Osteoblast (primary cell): ENCODE results near the gene THUMPD1. TPM values are rescaled to one million over a fixed set of nuclear protein-coding genes. Genes with fewer than 3 reads are reported as not detected.
"Not testable (repeated sequence)": the region's sequence is repeated elsewhere in the genome, so short reads cannot be mapped to it uniquely, and the experiment has no call there.

ENCODE experiments used
- DNase-seq: peaks from one replicate; pipeline ENCODE4 v3.0.0; 2011; ENCODE audit warnings: low spot score, mixed read lengths; ENCODE audit not compliant: insufficient read length; ENCODE audit errors: missing footprints
- H2AFZ ChIP-seq: 2 replicates; pipeline ENCODE4 v1.6.0; 2011; ENCODE audit warnings: mild to moderate bottlenecking, low read length
- H3K27ac ChIP-seq: 2 replicates; pipeline ENCODE4 v1.5.1; 2011; ENCODE audit warnings: mild to moderate bottlenecking, low read depth, low read length, moderate library complexity
- H3K27me3 ChIP-seq: 2 replicates; pipeline ENCODE4 v1.6.0; 2012; ENCODE audit warnings: mild to moderate bottlenecking, control low read depth, inconsistent platforms, low read length, moderate library complexity; ENCODE audit not compliant: insufficient read depth
- H3K36me3 ChIP-seq: 2 replicates; pipeline ENCODE4 v1.5.1; 2011; ENCODE audit warnings: mild to moderate bottlenecking, low read length, control low read depth, moderate library complexity; ENCODE audit not compliant: insufficient read depth
- H3K4me1 ChIP-seq: 2 replicates; pipeline ENCODE4 v1.5.1; 2011; ENCODE audit warnings: mild to moderate bottlenecking, low read length, control low read depth, moderate library complexity; ENCODE audit not compliant: insufficient read depth
- H3K4me2 ChIP-seq: 2 replicates; pipeline ENCODE4 v1.6.0; 2011; ENCODE audit warnings: mild to moderate bottlenecking, low read length; ENCODE audit not compliant: insufficient read depth
- H3K4me3 ChIP-seq: fragments of 200-600 bp; sonication (generic); 3 replicates; pipeline ENCODE4 v1.5.1; 2012; ENCODE audit warnings: mild to moderate bottlenecking, low read length, inconsistent platforms; ENCODE audit not compliant: insufficient read depth
- H3K79me2 ChIP-seq: 2 replicates; pipeline ENCODE4 v1.6.0; 2012; ENCODE audit warnings: mild to moderate bottlenecking, low read length, control low read depth, inconsistent platforms; ENCODE audit not compliant: insufficient read depth
- H3K9me3 ChIP-seq: 2 replicates; pipeline ENCODE4 v1.5.1; 2011; ENCODE audit warnings: low read depth, low read length, control low read depth
- H4K20me1 ChIP-seq: 2 replicates; pipeline ENCODE4 v1.6.0; 2012; ENCODE audit warnings: mild to moderate bottlenecking, low read length, control low read depth; ENCODE audit not compliant: insufficient read depth
- CTCF ChIP-seq: IDR thresholded peaks from 2 replicates; pipeline ENCODE4 v1.5.1; 2011; ENCODE audit warnings: mild to moderate bottlenecking, low read depth, low read length, moderate library complexity; ENCODE audit errors: extremely low read depth
- total RNA-seq: library from RNA; depleted of rRNA; stranded (reverse); fragments of >200 nt; gene quantifications from 2 replicates; pipeline ENCODE4 v1.2.3, GENCODE V29; 2012

The THUMPD1 gene
- total RNA-seq, 1 donor, result 78.9 TPM

- Histone ChIP-seq H2AFZ (no peak overlapping the region), H3K79me2 (no peaks in the 10 kb centered on the region), H3K9me3 (no peaks in the 10 kb centered on the region), H3K27ac (no peak overlapping the region), H3K4me2 (no peak overlapping the region), H3K4me1 (no peaks in the 10 kb centered on the region), H4K20me1 (no peaks in the 10 kb centered on the region), H3K36me3 (no peaks in the 10 kb centered on the region), H3K4me3 (no peak overlapping the region), H3K27me3 (no peaks in the 10 kb centered on the region)
- TF ChIP-seq CTCF, result no peak
- no peak for DNase-seq
These were observed 18.7 kb upstream of the THUMPD1 start for GRCh38 chr16:20760346-20760745.

GRCh38 chr16:20755799-20756198 is 14.2 kb upstream of the THUMPD1 start:
- not testable (repeated sequence) for DNase-seq, H2AFZ ChIP-seq, H3K36me3 ChIP-seq, H3K4me3 ChIP-seq, H3K9me3 ChIP-seq, H3K27me3 ChIP-seq, H3K79me2 ChIP-seq, H3K4me2 ChIP-seq, H3K4me1 ChIP-seq, H4K20me1 ChIP-seq, H3K27ac ChIP-seq

GRCh38 chr16:20755238-20755637 is 13.6 kb upstream of the THUMPD1 start:
- Histone ChIP-seq H3K4me3 (no peak overlapping the region), H2AFZ (no peak overlapping the region), H3K36me3 (no peaks in the 10 kb centered on the region), H3K79me2 (no peaks in the 10 kb centered on the region), H3K27ac (no peak overlapping the region), H3K27me3 (peaks cover 3% of the 10 kb centered on the region), H4K20me1 (no peaks in the 10 kb centered on the region), H3K4me2 (no peak overlapping the region), H3K4me1 (no peaks in the 10 kb centered on the region), H3K9me3 (no peaks in the 10 kb centered on the region)
- no peak for TF ChIP-seq CTCF
- DNase-seq, result no peak

- peaks cover 3% of the 10 kb centered on the region for H3K27me3 ChIP-seq
- no peak overlapping the region for H3K4me3 ChIP-seq
- H4K20me1 ChIP-seq, result no peaks in the 10 kb centered on the region
- no peak overlapping the region for H2AFZ ChIP-seq
- no peak for TF ChIP-seq CTCF
- no peaks in the 10 kb centered on the region for H3K79me2 ChIP-seq
- H3K27ac ChIP-seq, result no peak overlapping the region
- H3K36me3 ChIP-seq, result no peaks in the 10 kb centered on the region
- H3K4me1 ChIP-seq, result no peaks in the 10 kb centered on the region
- DNase-seq, result no peak
- H3K4me2 ChIP-seq, result no peak overlapping the region
- no peaks in the 10 kb centered on the region for H3K9me3 ChIP-seq
These were observed 12.1 kb upstream of the THUMPD1 start for GRCh38 chr16:20753727-20754126.
